OCI-LY3 (cell line): ENCODE data around the gene MAGI2.

Experiments used
- CTCF ChIP-seq: fragments of 200-600, 300-600 bp; sonication (generic); IDR thresholded peaks from 2 replicates; pipeline ENCODE4 v1.5.1; 2014; ENCODE audit warnings: antibody characterized with exemption, low read length, low read depth
- EZH2phosphoT487 ChIP-seq: fragments of 200-600 bp; shearing (Covaris generic); IDR thresholded peaks from 2 replicates; pipeline ENCODE4 v1.6.1; 2018; ENCODE audit warnings: antibody characterized with exemption, mixed run types, low read depth

GRCh38 chr7:78768859-78769258 lies 684.6 kb downstream of the MAGI2 start:
- TF ChIP-seq EZH2phosphoT487: no peak
- no peak for TF ChIP-seq CTCF
